ENCODE measurements around the gene FRAT1.

DNA sequence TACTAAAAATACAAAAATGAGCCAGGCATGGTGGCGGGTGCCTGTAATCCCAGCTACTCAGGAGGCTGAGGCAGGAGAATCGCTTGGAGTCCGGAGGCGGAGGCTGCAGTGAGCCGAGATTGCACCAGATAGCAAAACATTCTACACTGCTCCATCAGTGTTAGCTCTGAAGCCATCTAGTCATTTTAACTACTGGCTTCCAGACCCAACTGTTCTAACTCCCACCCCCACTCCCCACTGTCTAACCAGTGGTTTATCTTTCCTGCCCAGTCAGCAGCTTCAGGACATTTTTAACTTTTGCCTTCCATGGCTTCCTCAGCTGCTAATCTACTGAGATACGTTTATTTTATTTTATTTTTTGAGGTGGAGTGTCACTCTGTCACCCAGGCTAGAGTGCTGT lies 6.2 kb upstream of the FRAT1 start:
- TF ChIP-seq CTCF (IDR thresholded peaks at IDR 0.05): no peak
- no peak for TF ChIP-seq POLR2A (IDR thresholded peaks at IDR 0.05)

Measured in body of pancreas (tissue), 4 donors.